Hepatocyte (in vitro differentiated cells): ENCODE data around the gene PHKG2.

Experiments used
- CTCF ChIP-seq: fragments of 200-600 bp; sonication (generic); IDR thresholded peaks from 2 replicates; pipeline ENCODE4 v1.5.1; 2016; ENCODE audit warnings: antibody characterized with exemption, mild to moderate bottlenecking; ENCODE audit not compliant: poor library complexity
- EZH2 ChIP-seq: fragments of 200-600 bp; sonication (generic); IDR thresholded peaks from 2 replicates; pipeline ENCODE4 v1.6.1; 2016; ENCODE audit warnings: antibody characterized with exemption, mild to moderate bottlenecking, borderline replicate concordance
- EZH2phosphoT487 ChIP-seq: fragments of 200-600 bp; sonication (generic); IDR thresholded peaks from one replicate; pipeline ENCODE4 v1.6.1; 2018; ENCODE audit warnings: antibody characterized with exemption, mild to moderate bottlenecking, low read depth, moderate library complexity; ENCODE audit not compliant: unreplicated experiment, severe bottlenecking

GRCh38 chr16:30698816-30699614 lies 49.2 kb upstream of the PHKG2 start, which contains the start of gene SRCAP:
- no peak for TF ChIP-seq EZH2
- TF ChIP-seq CTCF: no peak
- TF ChIP-seq EZH2phosphoT487: no peak
